SU-DHL-6 (cell line): ENCODE results near the gene DOCK10.

ENCODE experiments used
- H2AFZ ChIP-seq: fragments of 200-600 bp; sonication (generic); 2 replicates; pipeline ENCODE4 v1.6.1; 2014; ENCODE audit warnings: low read depth, mild to moderate bottlenecking, moderate library complexity, mixed read lengths, antibody characterized with exemption, low read length; ENCODE audit not compliant: severe bottlenecking
- H3F3A ChIP-seq: fragments of 200-600 bp; shearing (Covaris generic); 2 replicates; pipeline ENCODE4 v1.6.0; 2016; ENCODE audit warnings: antibody characterized with exemption, mild to moderate bottlenecking; ENCODE audit not compliant: insufficient read depth
- H3K27ac ChIP-seq: fragments of 200-600 bp; sonication (generic); 2 replicates; pipeline ENCODE4 v1.5.1; 2016; ENCODE audit warnings: low read depth, mild to moderate bottlenecking, low read length, moderate library complexity, mixed read lengths
- H3K27me3 ChIP-seq: fragments of 200-600 bp; sonication (generic), shearing (Covaris generic); 2 replicates; pipeline ENCODE4 v1.6.0; 2014; ENCODE audit warnings: mild to moderate bottlenecking, low read length
- H3K36me3 ChIP-seq: fragments of 200-600 bp; sonication (generic); 2 replicates; pipeline ENCODE4 v1.6.1; 2014; ENCODE audit warnings: mild to moderate bottlenecking, low read length, mixed read lengths
- H3K4me2 ChIP-seq: fragments of 300-600, 200-600 bp; shearing (Covaris generic), sonication (generic); 2 replicates; pipeline ENCODE4 v1.6.0; 2014; ENCODE audit warnings: low read length, low read depth, mild to moderate bottlenecking; ENCODE audit not compliant: poor library complexity, severe bottlenecking
- H3K4me3 ChIP-seq: fragments of 200-600 bp; sonication (generic); 2 replicates; pipeline ENCODE4 v1.5.1; 2014; ENCODE audit warnings: antibody characterized with exemption, low read length, mild to moderate bottlenecking, mixed read lengths; ENCODE audit not compliant: insufficient read depth, poor library complexity, severe bottlenecking
- H3K79me2 ChIP-seq: fragments of 200-600 bp; sonication (generic); 2 replicates; pipeline ENCODE4 v1.6.1; 2014; ENCODE audit warnings: mild to moderate bottlenecking, low read length, moderate library complexity; ENCODE audit not compliant: insufficient read depth
- H3K9ac ChIP-seq: fragments of 200-600 bp; sonication (generic); 2 replicates; pipeline ENCODE4 v1.7.0; 2014; ENCODE audit warnings: mild to moderate bottlenecking, low read length
- H3K9me2 ChIP-seq: fragments of 200-600 bp; sonication (generic); replicated peaks from 2 replicates; pipeline ENCODE4 v1.6.1; 2014; ENCODE audit warnings: low read length; ENCODE audit not compliant: insufficient read depth
- H3K9me3 ChIP-seq: fragments of 200-600 bp; sonication (generic); 2 replicates; pipeline ENCODE4 v1.6.1; 2014; ENCODE audit warnings: low read length, mixed read lengths; ENCODE audit not compliant: insufficient read depth
- H4K20me1 ChIP-seq: fragments of 200-600 bp; sonication (generic); 2 replicates; pipeline ENCODE4 v1.6.1; 2014; ENCODE audit warnings: low read depth, mild to moderate bottlenecking, antibody characterized with exemption, low read length, moderate library complexity, mixed read lengths
- CTCF ChIP-seq: fragments of 200-600 bp; sonication (generic); IDR thresholded peaks from one replicate; pipeline ENCODE4 v1.5.1; 2017; ENCODE audit warnings: antibody characterized with exemption, mild to moderate bottlenecking, low read length, moderate library complexity; ENCODE audit not compliant: insufficient read depth, poor library complexity, severe bottlenecking
- EZH2phosphoT487 ChIP-seq: fragments of 200-600 bp; sonication (generic), shearing (Covaris generic); conservative IDR thresholded peaks from 2 replicates; pipeline ENCODE4 v1.6.1; 2018; ENCODE audit warnings: mild to moderate bottlenecking, antibody characterized with exemption, low read length, moderate library complexity, mixed read lengths

Gene DOCK10

DNA sequence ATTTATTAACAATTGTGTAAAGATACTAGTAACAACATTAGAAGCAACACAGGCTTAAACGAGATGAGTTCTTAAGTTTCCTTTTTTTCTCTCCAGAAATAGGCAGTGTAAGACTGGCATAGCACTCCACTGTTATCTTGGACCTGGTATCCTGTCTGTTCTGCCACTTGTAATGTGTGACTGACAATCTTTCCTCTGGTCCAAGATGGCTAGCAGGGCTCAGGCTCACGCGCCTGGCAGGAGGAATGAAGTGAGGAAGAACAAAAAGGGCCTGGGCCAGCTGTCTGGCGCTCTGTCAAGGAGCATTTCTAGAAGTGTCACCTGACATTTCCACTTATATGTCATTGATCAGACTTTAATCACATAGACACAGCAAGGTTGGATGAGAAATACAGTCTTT is 294.5 kb downstream of the DOCK10 start:
- Histone ChIP-seq H3K9me2 (no peaks in the 10 kb centered on the region), H3K4me2 (no peak overlapping the region), H3K27me3 (no peaks in the 10 kb centered on the region), H3K27ac (no peak overlapping the region), H4K20me1 (no peaks in the 10 kb centered on the region), H3K9ac (no peak overlapping the region), H3K9me3 (no peaks in the 10 kb centered on the region), H3K79me2 (no peaks in the 10 kb centered on the region), H3K36me3 (no peaks in the 10 kb centered on the region; the same call in 1 of the 2 replicates), H3K4me3 (no peak overlapping the region), H2AFZ (no peak overlapping the region), H3F3A (peaks cover 5% of the 10 kb centered on the region)
- TF ChIP-seq EZH2phosphoT487: no peak
- no peak for TF ChIP-seq CTCF

GRCh38 chr2:224736227-224736626 is 306.0 kb downstream of the DOCK10 start:
- Histone ChIP-seq H3F3A (peaks cover 3% of the 10 kb centered on the region; the same call in 1 of the 2 replicates), H3K9ac (no peak overlapping the region), H4K20me1 (no peaks in the 10 kb centered on the region), H3K27ac (no peak overlapping the region), H3K79me2 (no peaks in the 10 kb centered on the region), H2AFZ (no peak overlapping the region), H3K9me3 (peaks cover 18% of the 10 kb centered on the region; the same call in 1 of the 2 replicates), H3K4me3 (no peak overlapping the region), H3K9me2 (no peaks in the 10 kb centered on the region), H3K4me2 (no peak overlapping the region), H3K27me3 (no peaks in the 10 kb centered on the region), H3K36me3 (peaks cover 18% of the 10 kb centered on the region)
- TF ChIP-seq CTCF: no peak
- TF ChIP-seq EZH2phosphoT487: no peak

DNA sequence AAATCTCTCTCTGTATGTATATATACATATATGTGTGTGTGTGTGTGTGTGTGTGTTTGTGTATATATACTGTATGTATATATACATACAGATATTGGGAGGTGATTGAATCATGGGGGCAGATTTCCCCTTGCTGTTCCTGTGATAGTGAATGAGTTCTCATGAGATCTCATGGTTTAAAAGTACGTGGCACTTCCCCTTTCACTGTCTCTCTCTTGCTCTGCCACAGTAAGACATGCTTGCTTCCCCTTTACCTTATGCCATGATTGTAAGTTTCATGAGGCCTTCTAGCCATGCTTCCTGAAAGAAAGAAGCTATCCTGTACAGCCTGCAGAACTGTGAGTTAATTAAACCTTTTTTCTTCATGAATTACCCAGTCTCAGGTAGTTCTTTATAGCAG is 307.3 kb downstream of the DOCK10 start:
- Histone ChIP-seq H4K20me1 (no peaks in the 10 kb centered on the region), H3K9me3 (peaks cover 18% of the 10 kb centered on the region; the same call in 1 of the 2 replicates), H3K4me3 (no peak overlapping the region), H3K9me2 (no peaks in the 10 kb centered on the region), H3K36me3 (peaks cover 13% of the 10 kb centered on the region), H3K4me2 (no peak overlapping the region), H3K27me3 (no peaks in the 10 kb centered on the region), H2AFZ (no peak overlapping the region), H3K27ac (no peak overlapping the region), H3K9ac (no peak overlapping the region), H3K79me2 (no peaks in the 10 kb centered on the region), H3F3A (no peaks in the 10 kb centered on the region)
- TF ChIP-seq EZH2phosphoT487: no peak
- TF ChIP-seq CTCF: no peak

DNA sequence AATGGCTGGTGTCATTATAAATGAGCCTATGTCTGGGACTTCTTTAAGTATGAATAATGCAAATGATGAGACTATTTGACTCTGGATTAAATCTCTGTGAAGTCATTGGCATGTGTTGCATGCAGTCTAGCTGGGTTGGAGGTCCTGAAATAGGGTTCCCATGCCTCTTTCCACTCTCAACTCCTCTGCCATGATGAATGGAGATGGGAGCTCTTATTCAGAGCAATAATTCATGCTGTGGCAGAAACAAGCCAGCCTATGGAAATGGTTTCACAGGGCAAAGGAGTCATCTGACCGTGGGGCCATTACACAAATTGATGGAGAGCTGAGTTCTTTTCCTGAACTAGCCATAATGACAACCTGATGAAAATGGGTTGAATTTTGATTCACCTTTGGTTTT is 310.6 kb downstream of the DOCK10 start:
- Histone ChIP-seq H3K79me2 (no peaks in the 10 kb centered on the region), H3K9ac (no peak overlapping the region), H3F3A (no peaks in the 10 kb centered on the region), H3K27me3 (no peaks in the 10 kb centered on the region), H3K4me3 (no peak overlapping the region), H3K4me2 (no peak overlapping the region), H3K9me3 (peaks cover 7% of the 10 kb centered on the region; the same call in 1 of the 2 replicates), H3K9me2 (no peaks in the 10 kb centered on the region), H4K20me1 (no peaks in the 10 kb centered on the region), H3K36me3 (0 out of 2 replicates have a peak, but pooled peaks cover 3% of the 10 kb centered on the region), H2AFZ (no peak overlapping the region), H3K27ac (no peak overlapping the region)
- no peak for TF ChIP-seq EZH2phosphoT487
- no peak for TF ChIP-seq CTCF
